ELF-1 (cell line): ENCODE measurements around the gene RABGAP1L.
"Not testable (repeated sequence)": the region's sequence is repeated elsewhere in the genome, so short reads cannot be mapped to it uniquely, and the experiment has no call there.

Experiments
- DNase-seq: peaks from one replicate; pipeline ENCODE4 v3.0.0-alpha.2; 2016; ENCODE audit warnings: low read depth, low spot score

Gene RABGAP1L

GRCh38 chr1:174568551-174568950, 409.2 kb downstream of the RABGAP1L start:
- no peak for DNase-seq

GRCh38 chr1:174569240-174569639, 409.9 kb downstream of the RABGAP1L start:
- no peak for DNase-seq

- no peak for DNase-seq
These were observed 413.5 kb downstream of the RABGAP1L start for GRCh38 chr1:174572771-174573170.

GRCh38 chr1:174576120-174576519, 416.8 kb downstream of the RABGAP1L start:
- peak; percentile 3 for DNase-seq

GRCh38 chr1:174577681-174578080, 418.4 kb downstream of the RABGAP1L start:
- DNase-seq: no peak

- DNase-seq: no peak
These were observed 421.5 kb downstream of the RABGAP1L start for GRCh38 chr1:174580801-174581200.

- no peak for DNase-seq
These were observed 424.0 kb downstream of the RABGAP1L start for GRCh38 chr1:174583316-174583715.

GRCh38 chr1:174584071-174584470, 424.8 kb downstream of the RABGAP1L start:
- DNase-seq: no peak

GRCh38 chr1:174588618-174589017, 429.3 kb downstream of the RABGAP1L start:
- DNase-seq: not testable (repeated sequence)

- DNase-seq: no peak
These were observed 445.9 kb downstream of the RABGAP1L start for GRCh38 chr1:174605198-174605597.

- DNase-seq: no peak
These were observed 447.2 kb downstream of the RABGAP1L start for GRCh38 chr1:174606471-174606870.

- not testable (repeated sequence) for DNase-seq
These were observed 458.6 kb downstream of the RABGAP1L start for GRCh38 chr1:174617905-174618304.

GRCh38 chr1:174623324-174624035, 464.2 kb downstream of the RABGAP1L start:
- no peak for DNase-seq

GRCh38 chr1:174626031-174627025, 467.0 kb downstream of the RABGAP1L start:
- DNase-seq: no peak

GRCh38 chr1:174637487-174637886, 478.2 kb downstream of the RABGAP1L start:
- no peak for DNase-seq

- DNase-seq: no peak
These were observed 480.1 kb downstream of the RABGAP1L start for GRCh38 chr1:174639461-174639860.

- no peak for DNase-seq
These were observed 481.5 kb downstream of the RABGAP1L start for GRCh38 chr1:174640783-174641182.

- DNase-seq: no peak
These were observed 483.1 kb downstream of the RABGAP1L start for GRCh38 chr1:174642393-174642792.

GRCh38 chr1:174643206-174643605, 483.9 kb downstream of the RABGAP1L start:
- DNase-seq: no peak

- not testable (repeated sequence) for DNase-seq
These were observed 490.3 kb downstream of the RABGAP1L start for GRCh38 chr1:174649572-174649971.

- DNase-seq: peak; percentile 89
These were observed 493.4 kb downstream of the RABGAP1L start for GRCh38 chr1:174652569-174653280.

- DNase-seq: no peak
These were observed 495.2 kb downstream of the RABGAP1L start for GRCh38 chr1:174654560-174654959.
